IPS-15b (cell line): ENCODE data around the gene CILP2.

Experiments used
- H3K27me3 ChIP-seq: one replicate; pipeline ENCODE4 v1.6.1; 2013; ENCODE audit warnings: low read length; ENCODE audit not compliant: control insufficient read depth, insufficient read depth
- H3K36me3 ChIP-seq: one replicate; pipeline ENCODE4 v1.6.1; 2013; ENCODE audit warnings: low read length; ENCODE audit not compliant: control insufficient read depth, insufficient read depth
- H3K4me1 ChIP-seq: one replicate; pipeline ENCODE4 v1.6.1; 2013; ENCODE audit warnings: mild to moderate bottlenecking, low read length; ENCODE audit not compliant: control insufficient read depth, insufficient read depth
- H3K4me3 ChIP-seq: one replicate; pipeline ENCODE4 v1.5.1; 2013; ENCODE audit warnings: low read depth, low read length
- H3K9ac ChIP-seq: one replicate; pipeline ENCODE4 v1.6.1; 2013; ENCODE audit warnings: low read depth, mild to moderate bottlenecking, low read length
- H3K9me3 ChIP-seq: one replicate; pipeline ENCODE4 v1.6.1; 2013; ENCODE audit warnings: mild to moderate bottlenecking, low read length; ENCODE audit not compliant: control insufficient read depth, insufficient read depth

CILP2 gene

GRCh38 chr19:19568802-19569756 lies 31.0 kb downstream of the CILP2 start:
- H3K9ac ChIP-seq: no peak overlapping the region
- H3K4me3 ChIP-seq: no peak overlapping the region
- H3K27me3 ChIP-seq: no peaks in the 10 kb centered on the region
- H3K9me3 ChIP-seq: no peaks in the 10 kb centered on the region
- H3K4me1 ChIP-seq: no peaks in the 10 kb centered on the region
- H3K36me3 ChIP-seq: no peaks in the 10 kb centered on the region

- no peaks in the 10 kb centered on the region for H3K27me3 ChIP-seq
- H3K4me3 ChIP-seq: no peak overlapping the region
- H3K36me3 ChIP-seq: no peaks in the 10 kb centered on the region
- no peak overlapping the region for H3K9ac ChIP-seq
- no peaks in the 10 kb centered on the region for H3K9me3 ChIP-seq
- peaks cover 2% of the 10 kb centered on the region for H3K4me1 ChIP-seq
Observed at GRCh38 chr19:19570571-19570970, 32.5 kb downstream of the CILP2 start.

GRCh38 chr19:19571071-19571786 lies 33.2 kb downstream of the CILP2 start:
- Histone ChIP-seq H3K4me1 (peaks cover 4% of the 10 kb centered on the region), H3K4me3 (no peak overlapping the region), H3K36me3 (no peaks in the 10 kb centered on the region), H3K9me3 (no peaks in the 10 kb centered on the region), H3K9ac (no peak overlapping the region), H3K27me3 (no peaks in the 10 kb centered on the region)

DNA sequence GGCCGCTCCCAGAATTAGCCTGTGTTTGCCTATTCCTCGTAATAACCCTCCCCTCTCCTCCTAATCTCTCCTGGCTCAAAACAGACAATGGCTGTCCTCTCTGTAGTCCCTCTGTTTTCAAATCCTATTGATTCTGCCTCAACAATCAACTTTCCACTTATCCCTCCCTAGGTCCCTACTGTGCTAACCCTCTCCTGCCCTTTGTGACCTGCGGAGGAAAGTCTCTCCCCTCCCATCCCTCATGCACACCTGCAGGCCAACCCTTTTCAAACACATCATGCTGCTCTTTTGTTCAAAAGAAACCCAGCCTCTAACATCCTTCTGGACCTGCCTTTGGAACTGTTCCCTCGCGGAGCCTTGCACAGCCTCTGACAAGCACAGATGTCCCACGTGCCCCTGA lies 37.3 kb downstream of the CILP2 start:
- Histone ChIP-seq H3K9me3 (no peaks in the 10 kb centered on the region), H3K4me3 (no peak overlapping the region), H3K9ac (no peak overlapping the region), H3K27me3 (no peaks in the 10 kb centered on the region), H3K4me1 (peaks cover 4% of the 10 kb centered on the region), H3K36me3 (no peaks in the 10 kb centered on the region)

DNA sequence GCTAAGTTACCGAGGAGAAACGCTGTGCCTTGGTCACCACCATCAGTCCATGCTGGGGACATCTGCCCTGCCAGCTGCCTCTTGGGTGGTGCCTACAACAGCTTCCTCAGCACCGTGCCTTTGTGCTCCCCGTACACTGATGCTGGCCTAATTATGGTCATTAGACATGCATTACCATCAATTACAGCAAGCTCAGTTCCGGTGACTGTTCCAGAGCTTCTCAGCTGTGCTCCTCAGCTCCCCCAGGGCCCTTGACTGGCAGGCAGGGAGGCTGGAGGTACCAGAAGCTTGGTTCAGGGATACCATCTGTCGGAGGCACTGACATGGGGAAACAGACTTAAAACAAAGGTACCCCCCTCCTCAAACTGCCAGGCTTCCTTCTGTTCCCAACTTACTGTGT lies 40.2 kb downstream of the CILP2 start:
- Histone ChIP-seq H3K9me3 (no peaks in the 10 kb centered on the region), H3K36me3 (peaks cover 3% of the 10 kb centered on the region), H3K4me3 (no peak overlapping the region), H3K27me3 (no peaks in the 10 kb centered on the region), H3K4me1 (peaks cover 4% of the 10 kb centered on the region), H3K9ac (no peak overlapping the region)

- Histone ChIP-seq H3K36me3 (peaks cover 3% of the 10 kb centered on the region), H3K4me1 (peaks cover 4% of the 10 kb centered on the region), H3K9me3 (no peaks in the 10 kb centered on the region), H3K9ac (peak overlapping the region; percentile 16), H3K4me3 (no peak overlapping the region), H3K27me3 (no peaks in the 10 kb centered on the region)
Observed at GRCh38 chr19:19579533-19580361, 41.7 kb downstream of the CILP2 start.

DNA sequence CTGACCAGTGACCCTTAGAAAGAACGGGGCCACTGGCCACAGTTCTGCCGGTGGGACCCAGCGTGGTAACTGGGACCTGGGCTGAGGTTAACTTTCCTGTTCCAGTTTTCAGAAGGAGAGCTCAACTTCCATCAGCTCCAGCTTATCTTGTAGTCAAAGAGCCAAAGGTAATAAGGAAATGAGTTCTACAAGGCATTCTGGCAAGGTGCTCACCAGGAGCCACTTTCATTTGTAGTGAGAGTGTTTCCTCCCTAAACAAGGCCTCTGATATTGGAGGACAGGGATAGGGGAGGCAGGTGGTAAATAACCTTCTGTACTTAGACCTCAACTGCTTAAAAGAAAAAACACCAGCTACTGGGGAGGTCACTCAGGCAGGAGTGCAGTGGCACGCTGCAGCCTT lies 42.4 kb downstream of the CILP2 start:
- Histone ChIP-seq H3K36me3 (peaks cover 3% of the 10 kb centered on the region), H3K27me3 (no peaks in the 10 kb centered on the region), H3K4me1 (peaks cover 2% of the 10 kb centered on the region), H3K9ac (no peak overlapping the region), H3K4me3 (no peak overlapping the region), H3K9me3 (no peaks in the 10 kb centered on the region)

DNA sequence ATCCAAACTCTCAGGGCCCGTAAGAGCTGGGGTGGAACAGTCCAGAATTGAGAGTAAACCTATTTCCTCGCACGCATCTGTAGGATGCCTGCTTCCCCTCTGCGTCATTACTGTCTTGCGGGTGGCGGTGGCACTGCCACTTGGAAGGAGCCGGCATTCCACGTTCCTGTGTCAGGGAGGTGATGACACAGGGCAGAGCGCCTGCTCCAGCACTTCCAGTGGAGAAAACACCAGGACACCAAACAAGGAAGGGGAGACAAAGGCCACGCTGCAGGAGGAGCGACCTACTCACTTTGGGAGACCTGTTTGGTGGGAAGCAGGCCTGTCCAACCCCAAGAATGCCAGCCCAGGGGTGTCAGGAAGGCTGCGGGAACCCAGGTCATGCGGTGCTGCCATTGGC lies 43.3 kb downstream of the CILP2 start:
- Histone ChIP-seq H3K4me3 (no peak overlapping the region), H3K36me3 (peaks cover 3% of the 10 kb centered on the region), H3K9ac (no peak overlapping the region), H3K4me1 (no peaks in the 10 kb centered on the region), H3K9me3 (no peaks in the 10 kb centered on the region), H3K27me3 (no peaks in the 10 kb centered on the region)

GRCh38 chr19:19582471-19582870 lies 44.4 kb downstream of the CILP2 start:
- H3K9ac ChIP-seq: no peak overlapping the region
- H3K4me3 ChIP-seq: no peak overlapping the region
- no peaks in the 10 kb centered on the region for H3K9me3 ChIP-seq
- no peaks in the 10 kb centered on the region for H3K27me3 ChIP-seq
- H3K4me1 ChIP-seq: no peaks in the 10 kb centered on the region
- H3K36me3 ChIP-seq: peaks cover 3% of the 10 kb centered on the region

- H3K4me1 ChIP-seq: no peaks in the 10 kb centered on the region
- no peak overlapping the region for H3K4me3 ChIP-seq
- peaks cover 3% of the 10 kb centered on the region for H3K36me3 ChIP-seq
- no peak overlapping the region for H3K9ac ChIP-seq
- no peaks in the 10 kb centered on the region for H3K9me3 ChIP-seq
- H3K27me3 ChIP-seq: no peaks in the 10 kb centered on the region
Observed at GRCh38 chr19:19584356-19584755, 46.3 kb downstream of the CILP2 start.

- Histone ChIP-seq H3K27me3 (no peaks in the 10 kb centered on the region), H3K4me3 (no peak overlapping the region), H3K4me1 (peaks cover 11% of the 10 kb centered on the region), H3K36me3 (no peaks in the 10 kb centered on the region), H3K9me3 (no peaks in the 10 kb centered on the region), H3K9ac (no peak overlapping the region)
Observed at GRCh38 chr19:19587771-19588170, 49.7 kb downstream of the CILP2 start.
